ENCODE measurements around the gene VAX1.
"Not testable (repeated sequence)": the region's sequence is repeated elsewhere in the genome, so short reads cannot be mapped to it uniquely, and the experiment has no call there.

Gene VAX1, protein sequence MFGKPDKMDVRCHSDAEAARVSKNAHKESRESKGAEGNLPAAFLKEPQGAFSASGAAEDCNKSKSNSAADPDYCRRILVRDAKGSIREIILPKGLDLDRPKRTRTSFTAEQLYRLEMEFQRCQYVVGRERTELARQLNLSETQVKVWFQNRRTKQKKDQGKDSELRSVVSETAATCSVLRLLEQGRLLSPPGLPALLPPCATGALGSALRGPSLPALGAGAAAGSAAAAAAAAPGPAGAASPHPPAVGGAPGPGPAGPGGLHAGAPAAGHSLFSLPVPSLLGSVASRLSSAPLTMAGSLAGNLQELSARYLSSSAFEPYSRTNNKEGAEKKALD

DNA sequence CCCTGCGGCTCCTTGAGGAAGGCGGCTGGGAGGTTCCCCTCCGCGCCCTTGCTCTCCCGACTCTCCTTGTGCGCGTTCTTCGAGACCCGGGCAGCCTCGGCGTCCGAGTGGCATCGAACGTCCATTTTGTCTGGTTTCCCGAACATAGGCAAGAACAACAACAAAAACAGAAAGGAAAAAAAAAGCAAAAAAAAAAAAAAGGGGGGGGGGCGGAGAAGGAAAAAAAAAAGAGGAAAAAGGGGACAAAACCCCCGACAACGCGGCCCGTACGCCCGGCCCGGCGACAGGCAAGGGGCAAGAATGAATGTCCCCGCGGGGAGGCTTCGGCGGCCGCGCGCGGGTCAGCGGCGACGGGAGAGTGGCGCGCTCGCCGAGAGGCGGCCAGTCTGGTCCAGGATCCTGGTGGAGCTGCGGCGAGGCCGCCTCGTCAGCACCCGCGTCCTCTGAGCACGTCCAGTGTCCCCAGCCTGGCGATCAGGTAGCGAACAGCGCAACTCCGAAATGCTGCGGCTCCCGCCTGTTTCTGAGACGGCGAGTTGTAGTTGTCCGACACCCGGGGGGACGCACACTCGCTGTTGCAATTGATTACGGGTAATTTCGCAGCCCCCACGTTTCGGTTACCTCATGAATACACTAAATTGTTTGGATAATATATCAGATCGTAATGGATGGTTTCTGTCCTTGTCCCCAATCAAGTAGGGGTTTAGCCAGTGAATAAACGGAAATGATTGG lies at the start of gene VAX1:
Gene VAX1, minus strand, starts transcription at position 360 of the 732 bp plus-strand sequence. Its CDS starts 214 bp downstream, at position 146.
- H3K27ac Mint-ChIP-seq = peak within 1 kb of the TSS; percentile 49
- H3K9me3 Mint-ChIP-seq = no peaks in the 10 kb centered on the region
- H3K27me3 Mint-ChIP-seq (ENCODE audit: low read depth) = peaks cover 76% of the 10 kb centered on the region
- no peaks in the 10 kb centered on the region for H3K4me1 Mint-ChIP-seq (ENCODE audit: low read depth)
- no peaks in the 10 kb centered on the region for H3K36me3 Mint-ChIP-seq (ENCODE audit: low read depth)
- DNase-seq (ENCODE audit: low spot score) = no peak
- no peak within 1 kb of the TSS for H3K4me3 Mint-ChIP-seq

- DNase-seq (ENCODE audit: low spot score) = no peak
- Mint-ChIP-seq H3K27ac (no peak overlapping the region), H3K9me3 (no peaks in the 10 kb centered on the region), H3K4me3 (no peak overlapping the region), H3K27me3 (ENCODE audit: low read depth) (no peaks in the 10 kb centered on the region), H3K4me1 (ENCODE audit: low read depth) (no peaks in the 10 kb centered on the region), H3K36me3 (ENCODE audit: low read depth) (no peaks in the 10 kb centered on the region)
These were observed 49.0 kb upstream of the VAX1 start for GRCh38 chr10:117186832-117187615.

DNA sequence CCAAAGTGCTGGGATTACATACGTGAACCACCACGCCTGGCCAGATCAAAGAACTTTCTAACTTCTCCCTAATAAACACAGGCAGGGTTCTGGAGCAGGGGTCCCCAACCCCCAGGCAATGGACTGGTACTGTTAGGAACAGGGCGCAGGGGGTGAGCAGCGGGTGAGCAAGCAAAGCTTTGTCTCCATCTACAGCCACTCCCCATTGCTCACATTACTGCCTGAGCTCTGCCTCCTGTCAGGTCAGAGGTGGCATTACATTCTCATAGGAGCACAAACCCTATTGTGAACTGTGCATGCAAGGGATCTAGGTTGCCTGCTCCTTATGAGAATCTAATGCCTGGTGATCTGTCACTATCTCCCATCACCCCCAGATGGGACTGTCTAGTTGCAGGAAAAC lies 47.7 kb upstream of the VAX1 start:
- H3K4me3 Mint-ChIP-seq, H3K9me3 Mint-ChIP-seq: not testable (repeated sequence)

GRCh38 chr10:117184821-117185220 lies 46.8 kb upstream of the VAX1 start:
- DNase-seq (ENCODE audit: low spot score) = no peak
- no peaks in the 10 kb centered on the region for H3K36me3 Mint-ChIP-seq (ENCODE audit: low read depth)
- no peaks in the 10 kb centered on the region for H3K9me3 Mint-ChIP-seq
- no peaks in the 10 kb centered on the region for H3K4me1 Mint-ChIP-seq (ENCODE audit: low read depth)
- no peak overlapping the region for H3K4me3 Mint-ChIP-seq
- H3K27ac Mint-ChIP-seq = no peak overlapping the region
- H3K27me3 Mint-ChIP-seq (ENCODE audit: low read depth) = peaks cover 10% of the 10 kb centered on the region

More for the DNA sequence above, 47.7 kb upstream of the VAX1 start:
- not testable (repeated sequence) for H3K27me3 Mint-ChIP-seq (ENCODE audit: low read depth); H3K27ac Mint-ChIP-seq; DNase-seq (ENCODE audit: low spot score); H3K4me1 Mint-ChIP-seq (ENCODE audit: low read depth); H3K36me3 Mint-ChIP-seq (ENCODE audit: low read depth)

- no peak overlapping the region for H3K27ac Mint-ChIP-seq
- no peaks in the 10 kb centered on the region for H3K4me1 Mint-ChIP-seq (ENCODE audit: low read depth)
- H3K9me3 Mint-ChIP-seq = no peaks in the 10 kb centered on the region
- H3K27me3 Mint-ChIP-seq (ENCODE audit: low read depth) = peaks cover 10% of the 10 kb centered on the region
- H3K36me3 Mint-ChIP-seq (ENCODE audit: low read depth) = no peaks in the 10 kb centered on the region
- H3K4me3 Mint-ChIP-seq = no peak overlapping the region
- no peak for DNase-seq (ENCODE audit: low spot score)
These were observed 46.2 kb upstream of the VAX1 start for GRCh38 chr10:117184296-117184695.

DNA sequence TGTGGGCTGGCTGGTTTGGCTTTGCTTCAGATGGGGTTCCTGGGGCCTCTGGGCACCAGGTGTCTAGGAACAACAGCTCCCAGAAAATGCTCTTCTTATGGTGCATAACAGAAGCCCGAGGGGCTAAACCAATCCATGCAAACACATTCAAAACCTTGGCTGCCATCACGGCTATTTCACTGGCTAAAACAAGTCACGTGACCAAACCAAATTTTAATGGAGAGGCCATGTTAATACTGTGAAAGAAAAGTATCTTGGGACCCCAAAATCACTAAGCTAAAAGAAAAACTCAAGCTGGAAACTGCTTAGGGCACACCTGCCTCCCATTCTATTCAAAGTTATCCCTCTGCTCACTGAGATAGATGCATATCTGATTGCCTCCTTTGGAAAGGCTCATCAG lies 40.1 kb upstream of the VAX1 start:
- H3K27ac Mint-ChIP-seq = no peak overlapping the region
- peaks cover 31% of the 10 kb centered on the region for H3K27me3 Mint-ChIP-seq (ENCODE audit: low read depth)
- no peak overlapping the region for H3K4me3 Mint-ChIP-seq
- H3K36me3 Mint-ChIP-seq (ENCODE audit: low read depth) = no peaks in the 10 kb centered on the region
- H3K4me1 Mint-ChIP-seq (ENCODE audit: low read depth) = peaks cover 17% of the 10 kb centered on the region
- H3K9me3 Mint-ChIP-seq = no peaks in the 10 kb centered on the region
- DNase-seq (ENCODE audit: low spot score) = no peak

DNA sequence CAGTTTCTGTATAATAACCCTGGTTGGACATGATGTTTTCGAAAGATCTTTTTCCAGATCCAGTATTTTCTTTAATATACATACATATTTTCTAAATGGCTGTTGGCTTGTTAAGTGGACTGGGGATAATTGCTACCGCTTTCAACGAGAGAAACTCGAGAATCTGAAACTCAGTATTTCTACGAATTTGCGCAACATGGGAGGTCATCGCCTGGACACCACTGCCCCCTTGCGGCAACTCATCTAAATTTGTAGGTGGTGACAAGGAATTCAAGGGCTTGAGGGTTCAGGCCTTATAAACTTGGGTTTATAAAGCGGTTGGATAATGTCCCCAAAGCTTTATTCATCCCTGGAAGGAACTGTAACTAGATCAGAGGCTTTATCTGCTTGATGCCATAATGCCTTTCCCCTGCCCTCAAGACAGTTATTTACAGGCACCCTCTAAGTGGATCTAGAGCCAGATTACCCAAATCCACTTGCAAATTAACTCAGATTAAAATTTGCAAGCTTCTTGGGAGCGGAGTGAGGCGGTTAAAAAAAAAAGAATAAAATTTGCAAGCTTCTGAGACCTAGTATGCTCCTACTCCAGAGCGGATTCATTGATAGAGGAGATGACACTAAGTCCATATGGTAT lies 37.9 kb upstream of the VAX1 start:
- Mint-ChIP-seq H3K27ac (no peak overlapping the region), H3K9me3 (no peaks in the 10 kb centered on the region), H3K27me3 (ENCODE audit: low read depth) (peaks cover 48% of the 10 kb centered on the region), H3K4me1 (ENCODE audit: low read depth) (peaks cover 17% of the 10 kb centered on the region), H3K4me3 (peak overlapping the region; percentile 88), H3K36me3 (ENCODE audit: low read depth) (no peaks in the 10 kb centered on the region)
- DNase-seq (ENCODE audit: low spot score) = peak; percentile 50

GRCh38 chr10:117175215-117175900 lies 37.3 kb upstream of the VAX1 start:
- H3K4me3 Mint-ChIP-seq = peak overlapping the region; percentile 88
- H3K36me3 Mint-ChIP-seq (ENCODE audit: low read depth) = no peaks in the 10 kb centered on the region
- peak overlapping the region; percentile 72 for H3K27ac Mint-ChIP-seq
- DNase-seq (ENCODE audit: low spot score) = no peak
- peaks cover 17% of the 10 kb centered on the region for H3K4me1 Mint-ChIP-seq (ENCODE audit: low read depth)
- H3K9me3 Mint-ChIP-seq = no peaks in the 10 kb centered on the region
- peaks cover 46% of the 10 kb centered on the region for H3K27me3 Mint-ChIP-seq (ENCODE audit: low read depth)

DNA sequence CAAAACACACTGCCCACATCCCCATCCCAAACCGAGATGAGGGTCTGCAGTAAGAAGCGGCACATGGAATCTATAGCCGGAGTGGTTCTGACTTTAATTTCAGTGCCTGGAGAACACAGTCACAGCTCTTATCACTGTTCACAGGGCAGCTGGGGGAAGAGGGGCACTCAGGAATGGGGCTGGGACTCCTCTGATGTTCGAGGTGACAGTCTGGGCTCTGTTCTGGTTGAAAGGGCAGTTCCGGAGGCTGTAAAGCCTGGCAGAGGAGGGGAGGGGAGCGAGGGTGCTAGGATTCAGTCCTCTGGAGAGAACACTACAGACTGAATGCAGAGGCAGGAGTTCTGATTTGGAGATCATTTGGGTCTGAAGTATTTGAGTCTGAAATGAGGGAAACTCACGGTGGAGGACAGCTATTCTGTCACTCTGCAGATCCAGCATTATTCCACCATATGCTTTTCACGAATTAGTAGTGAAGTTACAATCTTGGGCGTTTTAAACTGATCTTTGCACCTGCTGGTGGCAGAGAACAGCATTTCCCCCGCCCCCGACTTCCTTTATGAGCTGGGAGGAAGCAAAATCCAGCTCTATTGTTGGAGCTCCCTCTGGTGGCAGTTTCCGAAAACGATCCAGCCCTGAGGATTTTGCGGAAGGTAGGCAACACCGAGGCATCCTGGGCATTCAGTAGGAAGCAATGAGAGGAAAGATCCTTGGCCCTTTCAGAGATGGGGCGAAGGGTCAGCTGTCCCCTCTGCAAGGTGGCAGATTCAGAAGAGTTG lies 36.6 kb upstream of the VAX1 start:
- Mint-ChIP-seq H3K9me3 (no peaks in the 10 kb centered on the region), H3K27ac (peak overlapping the region; percentile 72), H3K36me3 (ENCODE audit: low read depth) (no peaks in the 10 kb centered on the region), H3K4me3 (peak overlapping the region; percentile 88), H3K27me3 (ENCODE audit: low read depth) (peaks cover 49% of the 10 kb centered on the region), H3K4me1 (ENCODE audit: low read depth) (peaks cover 17% of the 10 kb centered on the region)
- peak; percentile 74 for DNase-seq (ENCODE audit: low spot score)

DNA sequence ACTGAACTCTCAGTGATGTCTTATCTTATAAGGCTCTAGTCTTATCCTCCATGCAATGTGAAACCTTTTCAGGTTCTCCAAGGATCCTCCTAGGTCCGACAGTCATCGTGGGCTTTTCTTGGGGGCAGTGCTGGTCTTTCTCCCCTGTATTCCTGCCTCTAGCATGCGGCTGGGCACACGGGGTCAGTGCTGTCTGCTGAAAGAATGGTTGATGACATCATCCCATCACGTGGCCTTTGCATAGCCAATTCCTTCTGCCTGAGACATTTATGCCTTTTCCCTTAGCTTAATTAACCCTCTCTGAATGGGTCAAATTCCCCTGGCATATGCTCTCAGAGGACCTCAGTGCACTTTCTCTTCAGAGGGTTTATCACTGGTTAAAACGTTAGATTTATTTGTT lies 32.2 kb upstream of the VAX1 start:
- Mint-ChIP-seq H3K4me1 (ENCODE audit: low read depth) (peaks cover 13% of the 10 kb centered on the region), H3K27me3 (ENCODE audit: low read depth) (peaks cover 78% of the 10 kb centered on the region), H3K27ac (no peak overlapping the region), H3K4me3 (no peak overlapping the region), H3K36me3 (ENCODE audit: low read depth) (no peaks in the 10 kb centered on the region), H3K9me3 (no peaks in the 10 kb centered on the region)
- no peak for DNase-seq (ENCODE audit: low spot score)

GRCh38 chr10:117169480-117169879 lies 31.4 kb upstream of the VAX1 start:
- H3K27ac Mint-ChIP-seq = no peak overlapping the region

GRCh38 chr10:117168729-117169128 lies 30.7 kb upstream of the VAX1 start:
- no peak overlapping the region for H3K27ac Mint-ChIP-seq
- no peaks in the 10 kb centered on the region for H3K36me3 Mint-ChIP-seq (ENCODE audit: low read depth)
- H3K4me1 Mint-ChIP-seq (ENCODE audit: low read depth) = peaks cover 3% of the 10 kb centered on the region
- H3K27me3 Mint-ChIP-seq (ENCODE audit: low read depth) = peaks cover 84% of the 10 kb centered on the region
- H3K4me3 Mint-ChIP-seq = no peak overlapping the region
- no peaks in the 10 kb centered on the region for H3K9me3 Mint-ChIP-seq
- no peak for DNase-seq (ENCODE audit: low spot score)

More at GRCh38 chr10:117169480-117169879, 31.4 kb upstream of the VAX1 start:
- Mint-ChIP-seq H3K9me3 (no peaks in the 10 kb centered on the region), H3K36me3 (ENCODE audit: low read depth) (no peaks in the 10 kb centered on the region), H3K4me1 (ENCODE audit: low read depth) (peaks cover 6% of the 10 kb centered on the region), H3K27me3 (ENCODE audit: low read depth) (peaks cover 81% of the 10 kb centered on the region), H3K4me3 (no peak overlapping the region)
- DNase-seq (ENCODE audit: low spot score) = no peak
